ENCODE results near the gene NUDT19.
A peak's percentile ranks its signal among the peaks of the same experiment; 100 is the strongest.
"Not testable (repeated sequence)": the region's sequence is repeated elsewhere in the genome, so short reads cannot be mapped to it uniquely, and the experiment has no call there.

The NUDT19 gene

DNA sequence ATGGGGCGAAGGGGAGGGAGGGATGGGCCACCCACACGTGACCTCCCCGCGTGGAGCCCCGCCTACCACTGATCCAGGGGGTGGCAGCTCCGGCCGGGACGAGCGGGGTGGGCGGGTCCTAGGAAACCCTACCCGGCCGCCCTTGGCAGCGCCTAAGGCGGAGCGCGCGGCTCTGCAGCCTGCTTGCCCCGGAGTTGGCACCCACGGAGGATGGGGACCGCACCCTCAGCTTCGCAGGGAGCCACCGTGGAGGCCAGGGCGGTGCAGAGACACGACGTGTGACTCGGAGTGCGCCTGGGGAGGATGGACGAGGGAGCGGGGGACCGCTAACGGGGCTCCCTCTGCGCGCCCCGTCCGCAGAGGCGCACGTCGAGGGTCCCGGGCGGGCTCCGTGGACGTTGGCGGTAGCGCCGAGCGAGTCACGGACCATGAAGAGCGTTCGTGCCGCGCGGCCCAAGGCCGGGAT, 15.9 kb upstream of the NUDT19 start, which contains the start of gene RGS9BP:
TSS of gene RGS9BP (plus strand) at position 129 of the 466 bp plus-strand sequence. CDS start 416 bp downstream, outside the sequence.
- peak; percentile 42 for DNase-seq

DNA sequence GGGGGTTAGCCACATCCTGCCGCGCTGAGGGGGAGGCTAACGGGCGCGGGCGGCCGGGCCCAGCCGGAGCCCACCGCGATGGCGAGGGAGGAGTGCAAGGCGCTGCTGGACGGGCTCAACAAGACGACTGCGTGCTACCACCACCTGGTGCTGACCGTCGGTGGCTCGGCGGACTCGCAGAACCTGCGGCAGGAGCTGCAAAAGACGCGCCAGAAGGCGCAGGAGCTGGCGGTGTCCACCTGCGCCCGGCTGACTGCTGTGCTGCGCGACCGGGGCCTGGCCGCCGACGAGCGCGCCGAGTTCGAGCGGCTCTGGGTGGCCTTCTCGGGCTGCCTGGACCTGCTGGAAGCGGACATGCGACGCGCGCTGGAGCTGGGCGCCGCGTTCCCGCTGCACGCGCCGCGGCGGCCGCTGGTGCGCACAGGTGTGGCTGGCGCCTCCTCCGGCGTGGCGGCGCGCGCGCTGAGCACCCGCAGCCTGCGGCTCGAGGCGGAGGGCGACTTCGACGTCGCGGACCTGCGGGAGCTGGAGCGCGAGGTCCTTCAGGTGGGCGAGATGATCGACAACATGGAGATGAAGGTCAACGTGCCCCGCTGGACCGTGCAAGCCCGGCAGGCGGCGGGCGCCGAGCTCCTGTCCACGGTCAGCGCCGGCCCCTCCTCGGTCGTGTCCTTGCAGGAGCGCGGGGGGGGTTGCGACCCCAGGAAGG, 15.3 kb upstream of the NUDT19 start:
- no peak for DNase-seq

DNA sequence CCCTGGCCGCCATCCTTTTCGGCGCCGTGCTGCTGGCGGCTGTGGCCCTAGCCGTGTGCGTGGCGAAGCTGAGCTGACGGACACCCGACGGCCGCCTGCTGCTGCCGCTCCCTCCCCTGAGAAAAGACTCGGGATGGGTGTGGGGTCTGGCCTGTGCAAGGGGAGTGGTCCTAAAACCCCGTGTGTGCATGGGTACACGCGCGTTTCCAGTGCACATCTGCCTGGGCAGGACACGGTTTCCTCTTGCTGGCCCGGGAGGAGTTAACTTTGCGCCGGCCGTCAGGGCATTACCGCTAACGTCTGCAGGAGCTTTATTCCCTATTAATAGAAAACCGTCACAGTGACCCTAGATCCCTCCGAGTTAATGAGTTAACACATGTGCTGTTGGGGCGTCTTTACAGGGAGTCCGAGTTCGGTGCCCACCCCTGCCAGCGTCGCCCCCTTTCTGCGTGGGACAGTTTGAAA, 14.7 kb upstream of the NUDT19 start:
- no peak for DNase-seq

DNA sequence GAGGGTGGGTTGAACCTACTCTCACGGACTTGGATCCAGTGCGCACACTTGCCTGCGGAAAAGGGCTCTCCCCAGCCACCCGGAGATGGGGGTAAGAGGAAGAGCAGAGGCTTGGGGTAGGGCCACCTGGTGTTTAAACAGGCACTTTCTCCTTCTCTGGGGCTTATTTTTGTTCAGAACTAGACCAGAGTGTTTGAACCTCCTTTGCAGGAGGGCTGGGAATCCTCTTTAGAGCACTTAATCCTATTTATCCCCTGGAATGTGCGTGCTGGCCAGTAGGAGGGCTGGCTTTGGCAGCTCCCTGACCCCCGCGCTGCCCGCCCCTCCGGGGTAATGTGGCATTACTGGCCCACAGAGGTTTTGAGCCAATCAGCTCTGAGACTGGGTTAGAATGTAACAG, 14.0 kb upstream of the NUDT19 start:
- DNase-seq: no peak

DNA sequence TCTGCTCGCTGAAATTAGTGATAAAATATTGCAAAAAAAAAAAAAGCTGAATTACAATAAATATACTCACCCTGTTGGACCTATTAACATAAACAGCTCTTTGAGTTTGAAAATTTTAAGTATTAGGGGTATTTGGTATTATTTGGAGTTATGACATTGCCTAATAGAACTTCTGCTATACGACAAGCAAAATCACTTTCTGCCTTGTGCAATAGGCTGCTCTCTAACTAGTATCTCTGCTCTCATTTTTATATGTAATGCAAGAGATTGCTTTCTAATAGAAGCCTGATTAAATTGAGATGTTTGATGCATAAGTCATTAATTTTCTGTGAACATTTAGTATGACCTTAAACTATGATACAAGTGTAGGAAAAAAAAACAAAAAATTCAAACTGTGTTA, 10.6 kb upstream of the NUDT19 start:
- no peak for DNase-seq

DNA sequence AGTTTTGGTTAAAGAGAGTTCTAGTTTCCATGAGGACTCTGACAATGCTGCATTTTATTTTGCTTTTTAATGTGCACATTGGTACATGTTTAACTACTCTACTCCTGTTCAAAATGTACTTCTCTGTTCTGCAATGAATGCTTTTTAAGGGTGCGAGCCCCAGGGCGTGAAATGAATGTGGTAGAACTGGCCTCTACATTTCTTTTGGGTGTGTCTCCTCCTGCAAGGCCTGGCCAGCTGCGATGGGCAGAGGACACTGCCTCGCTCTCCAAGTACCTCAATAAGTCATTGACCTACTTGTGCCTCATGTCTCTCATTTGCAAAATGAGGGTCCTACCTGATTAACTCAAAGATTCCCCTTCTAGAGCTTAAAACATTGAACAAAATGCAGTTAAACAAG, 9.3 kb upstream of the NUDT19 start:
- no peak for DNase-seq

DNA sequence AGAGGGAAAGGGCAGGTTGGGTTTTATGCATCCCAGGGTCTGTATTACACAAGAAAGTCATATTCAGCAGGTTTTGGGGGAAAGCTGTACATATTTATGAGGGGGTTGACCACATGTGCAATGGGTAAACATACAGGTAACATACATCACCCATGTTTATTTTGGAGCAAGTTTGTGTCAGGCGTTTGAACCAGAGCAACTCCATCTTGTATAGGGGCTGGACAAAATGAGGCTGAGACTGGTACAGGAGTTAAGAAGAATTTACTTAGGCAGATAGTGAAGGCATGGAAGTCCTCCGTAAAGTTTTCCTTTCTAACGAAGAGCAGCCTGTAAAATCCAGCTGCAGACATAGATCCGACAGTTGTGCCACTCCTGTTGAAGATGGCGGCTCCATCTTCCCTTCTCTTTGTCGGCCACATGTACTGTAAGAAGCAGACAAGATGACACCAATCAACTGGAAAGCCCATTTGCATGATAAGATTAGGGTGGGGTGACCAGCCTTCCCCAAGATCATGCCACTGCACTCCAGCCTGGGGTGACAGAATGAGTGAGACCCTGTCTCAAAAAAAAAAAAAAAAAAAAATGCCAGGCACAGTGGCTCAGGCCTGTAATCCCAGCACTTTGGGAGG, 4.7 kb upstream of the NUDT19 start:
- DNase-seq: no peak

DNA sequence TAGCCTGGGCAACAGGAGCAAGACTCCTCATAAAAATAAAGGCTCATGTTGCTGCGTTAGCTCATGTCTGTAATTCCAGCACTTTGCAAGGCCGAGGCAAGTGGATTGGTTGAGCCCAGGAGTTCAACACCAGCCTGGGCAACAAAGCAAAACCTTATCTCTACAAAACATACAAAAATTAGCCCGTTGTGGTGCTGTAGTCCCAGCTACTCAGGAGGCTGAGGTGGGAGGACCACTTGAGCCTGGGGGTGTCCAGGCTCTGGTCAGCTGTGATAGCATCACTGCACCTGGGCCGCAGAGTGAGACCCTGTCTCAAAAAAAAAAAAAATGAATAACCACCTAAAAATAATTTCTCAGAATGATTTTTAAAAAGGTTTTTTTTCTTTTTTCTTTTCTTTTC, 3.9 kb upstream of the NUDT19 start:
- no peak for DNase-seq

DNA sequence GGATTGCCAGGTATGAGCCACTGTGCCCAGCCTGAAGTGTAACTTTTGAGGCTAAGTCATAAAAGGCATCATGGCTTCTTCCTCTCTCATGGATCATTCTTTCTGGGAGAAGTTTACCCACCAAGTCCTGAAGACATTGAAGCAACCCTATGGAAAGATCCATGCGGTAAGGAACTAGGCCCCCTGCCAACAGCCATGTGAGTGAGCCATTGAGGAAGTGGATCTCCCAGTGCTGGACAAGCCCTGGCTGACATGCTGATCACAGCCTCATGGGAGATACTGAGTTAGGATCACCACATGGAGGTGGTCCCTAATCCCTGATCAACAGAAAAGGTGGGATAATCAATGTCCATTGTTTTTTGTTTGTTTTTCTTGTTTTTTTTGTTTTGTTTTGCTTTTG, 3.3 kb upstream of the NUDT19 start:
- DNase-seq: no peak

DNA sequence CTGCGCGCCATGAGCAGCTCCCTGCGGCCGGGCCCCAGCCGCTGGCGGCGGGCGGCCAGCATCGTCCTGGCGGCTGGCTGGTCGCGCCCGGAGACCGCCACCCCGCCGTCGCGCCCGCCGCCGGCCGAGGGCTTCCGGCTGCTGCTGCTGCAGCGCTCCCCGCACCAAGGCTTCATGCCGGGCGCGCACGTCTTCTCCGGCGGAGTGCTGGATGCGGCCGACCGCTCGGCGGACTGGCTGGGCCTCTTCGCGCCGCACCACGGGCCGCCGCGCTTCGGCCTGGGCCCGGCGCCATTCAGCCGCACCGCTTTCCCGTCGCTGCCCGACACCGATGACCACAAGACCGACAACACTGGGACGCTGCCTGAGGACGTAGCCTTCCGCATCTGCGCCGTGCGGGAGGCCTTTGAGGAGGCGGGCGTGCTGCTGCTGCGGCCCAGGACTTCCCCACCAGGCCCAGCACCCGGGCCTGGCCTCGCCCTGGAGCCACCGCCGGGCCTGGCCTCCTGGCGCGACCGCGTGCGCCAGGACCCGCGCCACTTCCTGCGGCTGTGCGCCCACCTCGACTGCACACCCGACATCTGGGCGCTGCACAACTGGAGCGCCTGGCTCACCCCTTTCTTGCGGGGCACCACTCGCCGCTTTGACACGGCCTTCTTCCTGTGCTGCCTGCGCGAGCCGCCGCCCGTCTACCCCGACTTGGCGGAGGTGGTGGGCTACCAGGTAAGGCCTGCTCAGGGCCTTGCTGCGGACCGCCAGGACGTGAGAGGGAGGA, 518 bp downstream of the NUDT19 start:
- no peak for DNase-seq

DNA sequence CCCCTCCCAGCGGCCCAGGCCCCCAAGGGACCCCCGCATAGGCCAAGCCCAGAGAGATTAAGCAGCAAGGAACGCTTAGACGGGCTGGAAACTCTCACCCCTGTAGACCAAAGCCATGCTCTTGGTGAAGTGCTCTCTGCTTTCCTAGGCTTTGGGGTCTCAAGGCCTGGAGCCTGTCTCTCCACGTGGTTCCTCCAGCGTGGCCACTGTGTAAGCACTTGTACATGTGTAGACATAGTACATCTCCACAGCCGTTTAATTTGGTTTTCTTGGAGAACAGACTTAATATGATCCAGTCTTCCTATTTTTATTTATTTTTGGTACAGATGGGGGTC, 1.1 kb downstream of the NUDT19 start:
- DNase-seq: no peak

DNA sequence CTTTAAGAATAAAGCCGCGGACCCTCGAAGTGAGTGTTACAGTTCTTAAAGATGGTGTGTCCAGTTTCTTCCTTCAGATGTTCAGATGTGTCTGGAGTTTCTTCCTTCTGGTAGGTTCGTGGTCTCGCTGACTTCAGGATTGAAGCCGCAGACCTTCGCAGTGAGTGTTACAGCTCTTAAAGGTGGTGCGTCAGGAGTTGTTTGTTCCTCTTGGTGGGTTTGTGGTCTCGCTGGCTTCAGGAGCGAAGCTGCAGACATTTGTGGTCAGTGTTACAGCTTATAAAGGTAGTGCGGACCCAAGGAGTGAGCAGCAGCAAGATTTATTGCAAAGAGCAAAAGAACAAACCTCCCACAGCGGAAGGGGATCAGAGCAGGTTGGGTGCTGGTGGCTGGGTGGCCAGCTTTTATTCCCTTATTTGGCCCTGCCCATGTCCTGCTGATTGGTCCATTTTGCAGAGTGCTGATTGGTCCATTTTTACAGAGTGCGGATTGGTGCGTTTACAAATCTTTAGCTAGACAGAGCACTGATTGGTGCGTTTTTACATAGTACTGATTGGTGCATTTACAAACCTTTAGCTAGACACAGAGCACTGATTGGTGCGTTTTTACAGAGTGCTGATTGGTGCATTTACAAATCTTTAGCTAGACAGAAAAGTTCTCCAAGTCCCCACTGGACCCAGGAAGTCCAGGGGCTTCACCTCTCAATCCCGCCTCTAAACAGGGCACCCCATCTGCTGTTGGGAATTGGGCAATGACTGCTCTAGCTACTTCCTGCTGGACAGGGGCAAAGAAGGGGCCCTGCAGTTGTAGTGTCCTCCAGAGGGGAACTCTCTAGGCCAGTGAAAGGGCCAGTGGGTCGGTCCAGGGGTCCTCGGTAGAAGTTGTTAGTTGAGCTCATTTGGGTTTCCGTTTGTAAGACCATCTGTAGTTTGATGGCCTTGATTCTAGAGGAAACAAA, 1.8 kb downstream of the NUDT19 start:
- not testable (repeated sequence) for DNase-seq

DNA sequence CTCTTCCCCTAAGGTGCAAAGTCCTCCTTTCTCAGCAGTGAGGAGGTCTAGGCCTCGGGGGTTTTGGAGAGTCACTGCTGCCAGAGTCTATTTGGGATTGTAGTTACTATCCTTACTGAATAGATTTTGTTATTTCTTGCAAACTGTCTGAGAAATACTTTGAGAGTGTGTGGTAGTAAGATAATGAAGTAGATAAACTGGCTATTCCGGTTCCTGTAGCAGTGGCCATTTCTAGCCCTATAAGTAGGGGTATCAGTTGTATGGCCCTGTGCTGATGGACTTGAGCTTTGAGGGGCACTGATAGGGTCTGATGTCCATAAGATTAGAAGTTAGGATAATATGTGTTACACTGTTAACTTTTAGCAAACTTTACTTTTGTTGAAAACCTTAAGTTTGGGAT, 2.7 kb downstream of the NUDT19 start:
- peak; percentile 51 for DNase-seq

DNA sequence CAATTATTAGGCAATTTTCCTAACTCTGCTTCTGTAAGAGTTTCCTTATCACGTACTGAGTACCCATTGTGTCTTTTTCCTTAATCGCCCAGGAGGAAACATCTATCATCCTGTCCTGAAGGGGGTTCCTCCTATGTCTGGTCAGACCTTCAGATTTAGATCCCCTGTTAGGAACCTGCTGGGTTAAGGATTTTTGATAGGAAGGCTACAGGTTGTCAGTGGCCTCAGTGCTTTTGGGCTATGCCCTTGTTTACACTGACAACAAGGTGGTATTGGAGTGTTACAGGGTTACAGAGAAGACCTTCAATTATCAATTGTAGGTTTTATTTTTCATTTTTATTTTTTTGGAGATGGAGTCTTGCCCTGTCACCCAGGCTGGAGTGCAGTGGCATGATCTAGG, 3.2 kb downstream of the NUDT19 start:
- DNase-seq: not testable (repeated sequence)

DNA sequence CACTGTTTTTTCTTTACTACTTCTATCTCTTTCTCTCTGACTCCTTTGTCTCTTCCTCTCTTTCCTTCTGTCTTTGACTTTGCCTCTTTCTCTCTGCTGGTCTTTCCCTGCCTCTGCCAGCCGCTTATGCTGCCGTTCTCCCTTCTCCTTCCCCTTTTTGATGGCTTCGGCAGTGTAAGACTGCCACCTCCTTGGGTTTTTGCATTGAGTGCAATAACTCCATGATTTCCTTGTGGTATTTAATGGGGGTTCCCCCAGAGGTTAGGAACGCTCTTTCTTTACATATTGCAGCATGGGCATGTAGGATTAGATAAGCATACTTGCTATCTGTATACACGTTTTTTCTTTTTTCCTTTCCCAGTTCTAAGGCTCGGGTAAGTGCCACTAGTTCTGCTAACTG, 3.9 kb downstream of the NUDT19 start:
- DNase-seq: not testable (repeated sequence)

DNA sequence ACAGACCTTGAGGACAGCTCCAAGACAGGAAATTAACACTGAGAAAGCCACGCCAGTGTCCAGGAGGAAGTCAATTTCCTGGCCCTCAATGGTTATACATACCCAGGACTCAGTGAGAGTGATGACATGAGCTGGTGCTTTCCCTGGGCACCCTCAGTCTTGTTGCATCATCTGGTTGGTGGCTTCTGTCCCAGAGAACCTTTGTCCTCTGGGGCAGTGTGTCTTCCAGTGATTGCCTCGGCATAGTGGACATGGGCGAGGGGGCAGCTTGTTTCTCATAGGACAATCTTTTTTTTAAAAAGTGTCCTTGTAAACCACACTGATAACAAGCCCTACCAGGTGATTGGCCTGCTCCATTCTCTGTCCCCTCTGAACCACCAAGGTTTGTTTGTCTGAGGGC, 5.2 kb downstream of the NUDT19 start:
- DNase-seq: not testable (repeated sequence)

DNA sequence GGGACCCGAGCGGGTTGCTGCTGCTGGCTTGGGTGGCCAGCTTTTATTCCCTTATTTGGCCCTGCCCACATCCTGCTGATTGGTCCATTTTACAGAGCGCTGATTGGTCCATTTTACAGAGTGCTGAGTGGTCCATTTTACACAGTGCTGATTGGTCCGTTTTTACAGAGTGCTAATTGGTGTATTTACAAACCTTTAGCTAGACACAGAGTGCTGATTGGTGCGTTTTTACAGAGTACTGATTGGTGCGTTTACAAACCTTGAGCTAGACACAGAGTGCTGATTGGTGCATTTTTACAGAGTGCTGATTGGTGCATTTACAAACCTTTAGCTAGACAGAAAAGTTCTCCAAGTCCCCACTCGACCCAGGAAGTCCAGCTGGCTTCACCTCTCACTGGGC, 8.5 kb downstream of the NUDT19 start:
- DNase-seq: not testable (repeated sequence)

DNA sequence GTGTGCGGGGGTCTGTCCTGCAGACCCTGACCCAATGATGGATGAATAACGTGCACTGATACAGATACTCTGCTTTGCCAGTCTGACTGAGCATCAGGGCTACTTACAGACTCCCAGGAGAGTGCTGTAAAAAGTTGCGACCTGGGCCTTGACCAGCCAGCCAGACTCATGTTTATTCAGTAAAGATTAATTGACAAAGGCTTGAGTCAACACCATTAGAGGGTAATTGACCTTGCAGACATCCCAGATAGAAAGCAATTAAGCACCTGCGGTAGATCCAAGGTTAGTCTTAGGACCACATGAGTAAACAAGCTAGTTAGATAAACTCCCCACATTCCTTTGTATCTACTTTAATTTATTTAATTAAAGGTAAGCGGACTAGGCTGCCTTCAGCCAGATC, 10.4 kb downstream of the NUDT19 start:
- peak; percentile 68 for DNase-seq

DNA sequence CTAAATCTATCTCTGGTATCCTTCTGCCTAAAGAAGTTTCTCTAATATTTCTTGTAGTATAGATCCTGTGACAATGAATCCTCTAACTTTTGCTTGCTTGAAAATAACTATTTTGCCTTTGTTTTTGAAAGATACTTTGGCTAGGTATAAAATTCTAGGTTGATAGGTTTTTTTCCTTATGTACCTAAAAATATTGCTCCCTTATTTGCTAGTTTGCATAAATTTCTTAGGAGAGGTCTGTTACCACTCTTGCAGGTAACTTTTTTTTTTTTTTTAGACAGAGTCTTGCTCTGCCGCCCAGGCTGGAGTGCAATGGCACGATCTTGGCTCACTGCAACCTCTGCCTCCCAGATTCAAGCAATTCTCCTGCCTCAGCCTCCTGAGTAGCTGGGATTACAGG, 12.4 kb downstream of the NUDT19 start:
- DNase-seq: not testable (repeated sequence)

DNA sequence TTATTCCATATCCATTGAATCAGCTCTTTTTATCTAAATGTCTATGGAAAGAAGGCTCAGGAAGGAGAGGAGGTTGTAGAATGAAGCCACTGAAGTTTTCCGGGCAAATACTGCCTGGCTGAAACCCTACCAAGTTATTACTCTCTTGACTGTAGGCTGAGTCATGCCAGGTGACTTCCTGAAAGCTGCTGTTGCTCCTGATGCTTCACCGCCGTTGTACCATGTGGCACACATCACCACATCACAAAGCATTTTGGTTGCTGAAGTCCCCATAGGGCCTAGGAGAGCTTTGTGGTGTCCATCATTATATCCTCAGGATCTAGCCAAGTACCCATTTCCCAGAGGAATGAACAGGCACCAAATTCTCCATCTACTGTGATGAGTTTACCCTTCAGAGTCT, 16.8 kb downstream of the NUDT19 start:
- DNase-seq: no peak

DNA sequence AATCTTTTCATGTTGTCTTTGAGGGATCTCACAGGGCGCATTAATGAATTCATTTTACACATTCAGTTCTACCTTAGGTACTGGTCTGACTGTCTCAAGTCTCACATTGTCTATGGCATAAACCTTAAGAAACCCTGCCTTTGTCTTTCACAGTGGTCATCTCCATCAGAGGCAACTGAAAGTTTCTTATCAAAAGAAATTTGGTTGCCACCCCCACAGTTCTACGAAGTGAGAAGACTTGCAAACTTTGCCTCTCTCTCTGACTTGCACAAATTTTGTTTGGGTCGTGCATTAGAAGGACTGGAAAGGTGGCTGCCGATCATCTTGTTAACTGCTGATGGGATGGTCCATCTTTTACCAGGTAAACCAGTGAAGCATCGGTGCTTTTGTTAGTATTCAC, 17.4 kb downstream of the NUDT19 start:
- no peak for DNase-seq

DNA sequence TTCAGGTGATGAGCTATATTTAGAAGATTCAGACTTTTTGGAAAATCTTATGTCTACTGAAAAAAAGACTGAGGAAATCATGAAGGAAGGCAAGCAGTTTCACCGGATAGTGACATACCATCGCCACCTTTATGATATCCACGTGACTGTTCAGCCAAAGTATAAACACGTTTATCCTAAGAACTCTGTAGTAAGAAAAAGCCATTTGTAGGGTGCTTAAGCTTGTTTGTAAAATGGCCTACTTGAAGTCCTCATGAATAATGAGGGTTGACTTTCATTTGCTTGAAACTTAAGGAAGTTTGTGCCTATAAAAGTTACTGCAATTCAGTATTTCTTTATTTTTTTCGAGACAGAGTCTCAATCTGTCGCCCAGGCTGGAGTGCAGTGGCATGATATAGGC, 20.1 kb downstream of the NUDT19 start:
- DNase-seq: no peak

DNA sequence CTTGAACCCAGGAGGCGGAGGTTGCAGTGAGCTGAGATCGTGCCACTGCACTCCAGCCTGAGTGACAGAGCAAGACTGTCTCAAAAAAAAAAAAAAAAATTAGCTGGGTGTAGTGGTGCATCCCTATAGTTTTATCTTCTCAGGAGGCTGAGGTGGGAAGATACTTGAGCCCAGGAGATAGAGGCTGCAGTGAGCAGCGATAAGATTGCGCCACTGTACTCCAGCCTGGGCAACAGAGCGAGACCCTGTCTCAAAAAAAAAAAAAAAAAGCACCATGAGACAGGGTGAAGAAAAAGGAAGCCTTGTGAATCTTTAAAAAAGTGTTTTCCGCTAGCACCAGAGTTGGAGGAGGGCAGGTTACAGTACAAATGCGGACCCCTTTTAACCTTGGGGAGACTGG, 24.6 kb downstream of the NUDT19 start:
- not testable (repeated sequence) for DNase-seq
